HUES64 (cell line): ENCODE results near the gene ZNF831.

Experiments
- H3K27ac ChIP-seq: 2 replicates; pipeline ENCODE4 v1.7.0; 2013; ENCODE audit warnings: low read depth, low read length, inconsistent platforms
- H3K27me3 ChIP-seq: 2 replicates; pipeline ENCODE4 v1.6.1; 2013; ENCODE audit warnings: mild to moderate bottlenecking, low read length; ENCODE audit not compliant: insufficient read depth
- H3K36me3 ChIP-seq: 2 replicates; pipeline ENCODE4 v1.6.1; 2013; ENCODE audit warnings: mild to moderate bottlenecking, low read length; ENCODE audit not compliant: insufficient read depth
- H3K4me1 ChIP-seq: 2 replicates; pipeline ENCODE4 v1.6.1; 2013; ENCODE audit warnings: mild to moderate bottlenecking, low read length, moderate library complexity; ENCODE audit not compliant: insufficient read depth
- H3K4me3 ChIP-seq: 2 replicates; pipeline ENCODE4 v1.5.1; 2013; ENCODE audit warnings: mild to moderate bottlenecking, low read length, moderate library complexity
- H3K9ac ChIP-seq: 2 replicates; pipeline ENCODE4 v1.6.1; 2013; ENCODE audit warnings: mild to moderate bottlenecking, low read depth, low read length
- H3K9me3 ChIP-seq: 2 replicates; pipeline ENCODE4 v1.6.1; 2013; ENCODE audit warnings: low read depth, low read length; ENCODE audit not compliant: insufficient read depth
- WGBS: fragments of 150-250, 120-280 bp; methylation state at CpG from one replicate; pipeline ENCODE4 v1.1.7; 2013; ENCODE audit warnings: missing lambda C conversion rate; 5-methylcytosine and 5-hydroxymethylcytosine counted together

The ZNF831 gene

DNA sequence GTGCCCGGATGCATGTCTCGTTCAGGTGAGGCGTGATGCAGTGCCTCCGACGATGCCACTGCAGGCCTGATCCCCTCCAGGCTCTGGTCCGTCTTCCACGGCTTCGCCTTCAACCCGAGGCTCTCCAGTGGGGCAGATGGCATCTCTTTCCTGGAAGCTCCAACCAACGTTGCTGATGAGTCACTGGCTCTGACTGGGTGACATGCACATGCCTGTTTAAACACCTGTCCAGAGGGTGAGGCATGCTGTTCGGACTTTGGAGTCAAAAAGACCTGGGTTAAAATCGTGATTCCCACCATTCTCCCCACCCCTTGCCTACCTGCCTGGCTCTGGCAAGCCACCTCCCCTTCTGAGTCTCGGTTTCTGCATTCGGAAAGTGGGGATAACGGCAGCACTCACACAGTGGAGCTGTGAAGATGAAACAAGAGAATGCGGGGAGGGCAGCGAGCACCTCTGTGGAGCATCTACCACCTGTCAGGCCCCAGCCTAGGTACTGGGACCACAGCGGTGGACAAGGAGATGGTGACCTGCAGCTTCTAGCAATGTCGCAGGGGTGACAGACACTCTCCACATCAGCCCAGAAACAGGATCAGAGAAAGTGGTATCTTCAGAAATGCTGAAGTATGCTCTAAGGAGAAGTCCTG is 128.2 kb downstream of the ZNF831 start:
- Histone ChIP-seq H3K9ac (no peak overlapping the region), H3K9me3 (no peaks in the 10 kb centered on the region), H3K4me1 (no peaks in the 10 kb centered on the region), H3K36me3 (no peaks in the 10 kb centered on the region), H3K27me3 (peaks cover 14% of the 10 kb centered on the region; the same call in 1 of the 2 replicates), H3K4me3 (no peak overlapping the region), H3K27ac (no peak overlapping the region)
- WGBS: 94% methylated on average over 19 of the region's 19 CpGs

DNA sequence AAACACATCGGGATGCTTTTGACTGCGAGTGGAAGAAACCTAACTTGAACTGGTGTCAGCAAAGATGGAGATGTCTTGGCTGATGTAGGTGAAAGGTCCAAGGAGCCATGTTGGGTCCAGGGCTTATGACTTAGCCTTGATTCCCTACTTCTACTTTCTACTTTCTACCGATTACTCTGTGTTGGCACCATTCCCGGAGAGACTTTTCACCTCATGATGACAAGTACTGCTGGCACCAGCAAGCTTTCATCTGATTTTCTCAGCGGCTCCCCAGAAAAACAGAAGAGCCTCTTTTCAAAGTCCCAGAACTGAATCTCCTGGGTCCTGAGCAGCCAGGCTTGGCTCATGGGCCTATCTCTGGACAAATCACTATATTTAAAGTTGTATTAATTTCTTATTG is 131.9 kb downstream of the ZNF831 start:
- H3K27me3 ChIP-seq: peaks cover 37% of the 10 kb centered on the region
- 94% methylated on average over 5 of the region's 5 CpGs for WGBS

DNA sequence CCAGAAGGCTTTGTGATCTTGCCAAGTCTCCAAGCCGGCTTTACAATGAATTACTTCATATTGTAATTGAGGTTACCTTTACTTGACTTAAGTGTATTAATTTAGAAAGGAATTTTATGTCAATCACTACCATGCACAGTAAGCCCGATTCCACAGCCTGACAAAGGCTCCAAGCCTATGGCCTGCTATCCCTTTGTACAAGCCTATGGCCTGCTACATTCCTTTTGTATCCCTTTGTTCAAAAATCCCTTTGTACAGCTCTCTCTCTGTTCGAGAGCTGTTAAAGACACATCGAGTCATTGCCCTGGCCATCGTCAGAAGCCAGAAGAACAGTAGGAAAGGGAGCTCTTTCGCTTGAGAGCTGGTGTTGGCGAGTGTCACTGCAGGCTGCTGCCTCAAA is 134.1 kb downstream of the ZNF831 start:
- no peak overlapping the region for H3K27ac ChIP-seq
- no peaks in the 10 kb centered on the region for H3K9me3 ChIP-seq
- no peak overlapping the region for H3K9ac ChIP-seq
- no peaks in the 10 kb centered on the region for H3K36me3 ChIP-seq
- H3K4me1 ChIP-seq: no peaks in the 10 kb centered on the region
- WGBS: 91% methylated on average over 6 of the region's 7 CpGs
- H3K27me3 ChIP-seq: peaks cover 59% of the 10 kb centered on the region
- no peak overlapping the region for H3K4me3 ChIP-seq

More for the DNA sequence above, 131.9 kb downstream of the ZNF831 start:
- no peak overlapping the region for H3K4me3 ChIP-seq
- no peaks in the 10 kb centered on the region for H3K9me3 ChIP-seq
- no peak overlapping the region for H3K27ac ChIP-seq
- no peaks in the 10 kb centered on the region for H3K36me3 ChIP-seq
- H3K9ac ChIP-seq: no peak overlapping the region
- H3K4me1 ChIP-seq: no peaks in the 10 kb centered on the region

DNA sequence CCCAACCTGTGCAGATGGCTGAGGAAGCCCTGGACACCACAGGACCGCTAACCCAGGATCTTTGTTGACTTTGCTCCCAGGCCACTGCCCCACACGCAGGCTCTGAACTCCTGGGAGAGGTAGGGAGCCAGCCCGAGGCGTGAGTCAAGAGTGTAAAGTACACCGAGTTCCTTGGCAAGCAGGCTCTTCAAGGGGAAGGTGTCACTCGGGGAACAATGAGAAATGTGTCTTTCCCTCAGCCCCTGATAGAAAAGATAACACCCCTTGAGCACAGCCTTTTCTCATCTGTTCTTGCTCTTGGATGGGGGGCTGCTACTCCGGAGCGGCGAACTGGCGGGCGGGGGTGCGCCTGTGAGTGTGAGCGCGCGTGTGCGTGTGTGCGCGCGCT is 136.3 kb downstream of the ZNF831 start:
- no peak overlapping the region for H3K9ac ChIP-seq
- peak overlapping the region; percentile 12; the same call in 1 of the 2 replicates for H3K4me3 ChIP-seq
- H3K36me3 ChIP-seq: no peaks in the 10 kb centered on the region
- H3K9me3 ChIP-seq: no peaks in the 10 kb centered on the region
- no peaks in the 10 kb centered on the region for H3K4me1 ChIP-seq
- 19% methylated on average over 17 of the region's 19 CpGs for WGBS
- H3K27me3 ChIP-seq: peaks cover 77% of the 10 kb centered on the region
- no peak overlapping the region for H3K27ac ChIP-seq

DNA sequence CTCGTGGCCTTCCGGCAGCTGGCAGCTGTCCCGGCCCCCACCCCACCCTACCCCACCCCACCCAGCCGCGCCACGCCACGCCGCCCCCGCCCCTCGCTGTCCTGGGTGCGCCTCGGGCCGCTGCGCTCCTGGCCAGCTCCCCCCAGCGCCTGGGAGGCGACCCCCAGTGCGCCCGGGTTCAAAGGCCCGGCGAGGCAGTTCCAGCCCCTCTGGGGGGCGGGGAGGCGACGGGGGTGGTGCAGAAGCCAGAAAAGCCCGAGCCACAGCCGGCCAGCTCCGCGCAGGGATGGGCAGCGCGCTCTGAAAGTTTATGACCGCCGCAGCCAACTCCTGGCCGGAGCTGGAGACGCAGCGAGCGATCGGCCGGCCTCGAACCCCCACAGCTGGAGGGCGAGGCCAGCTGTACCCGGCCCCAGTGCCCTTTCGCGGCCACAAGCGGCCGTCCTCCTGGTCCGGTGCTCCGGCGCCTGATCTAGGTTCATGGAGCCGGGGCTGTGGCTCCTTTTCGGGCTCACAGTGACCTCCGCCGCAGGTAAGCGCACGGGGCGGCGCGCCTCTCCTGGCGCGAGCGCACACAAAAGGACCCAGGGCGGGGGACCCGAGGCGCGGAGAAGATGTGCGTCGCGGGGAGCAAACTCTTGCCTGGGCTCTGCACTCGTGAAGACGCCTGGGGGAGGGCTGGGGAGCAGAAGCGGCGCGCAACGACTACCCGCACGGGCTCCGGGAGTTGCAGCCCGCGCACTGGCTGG is 136.9 kb downstream of the ZNF831 start, which contains the start of gene EDN3:
Gene EDN3, plus strand, starts transcription at position 279 of the 749 bp plus-strand sequence. Its CDS starts 202 bp downstream, at position 481.
- WGBS: 2% methylated on average over 74 of the region's 77 CpGs
- peak within 1 kb of the TSS; percentile 56; the same call in 1 of the 2 replicates for H3K9ac ChIP-seq
- no peak within 1 kb of the TSS for H3K27ac ChIP-seq
- H3K4me3 ChIP-seq: peak within 1 kb of the TSS; percentile 57
- H3K9me3 ChIP-seq: no peaks in the 10 kb centered on the region
- H3K36me3 ChIP-seq: no peaks in the 10 kb centered on the region
- H3K27me3 ChIP-seq: peaks cover 77% of the 10 kb centered on the region
- no peaks in the 10 kb centered on the region for H3K4me1 ChIP-seq

DNA sequence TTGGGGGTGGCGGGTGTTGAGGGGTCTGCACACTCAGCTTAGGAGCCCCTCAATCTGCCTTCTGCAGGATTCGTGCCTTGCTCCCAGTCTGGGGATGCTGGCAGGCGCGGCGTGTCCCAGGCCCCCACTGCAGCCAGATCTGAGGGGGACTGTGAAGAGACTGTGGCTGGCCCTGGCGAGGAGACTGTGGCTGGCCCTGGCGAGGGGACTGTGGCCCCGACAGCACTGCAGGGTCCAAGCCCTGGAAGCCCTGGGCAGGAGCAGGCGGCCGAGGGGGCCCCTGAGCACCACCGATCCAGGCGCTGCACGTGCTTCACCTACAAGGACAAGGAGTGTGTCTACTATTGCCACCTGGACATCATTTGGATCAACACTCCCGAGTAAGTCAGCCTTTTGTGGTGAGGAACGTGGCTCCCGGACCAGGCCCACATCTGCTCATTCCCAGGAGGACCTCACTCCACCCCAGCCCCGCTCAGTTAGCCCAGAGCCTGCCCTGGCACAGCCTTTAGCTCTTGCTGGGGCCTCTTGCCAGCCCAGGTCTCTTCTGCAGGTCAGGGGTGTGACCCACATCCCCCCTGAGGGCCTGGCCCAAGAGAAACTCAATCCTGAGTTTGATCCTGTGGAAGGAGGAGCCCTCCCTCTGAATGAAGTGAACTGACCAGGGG is 137.9 kb downstream of the ZNF831 start:
- Histone ChIP-seq H3K4me3 (no peak overlapping the region), H3K4me1 (no peaks in the 10 kb centered on the region), H3K27ac (no peak overlapping the region), H3K36me3 (no peaks in the 10 kb centered on the region), H3K27me3 (peaks cover 73% of the 10 kb centered on the region), H3K9me3 (no peaks in the 10 kb centered on the region), H3K9ac (no peak overlapping the region)
- WGBS: 91% methylated on average over 17 of the region's 17 CpGs

DNA sequence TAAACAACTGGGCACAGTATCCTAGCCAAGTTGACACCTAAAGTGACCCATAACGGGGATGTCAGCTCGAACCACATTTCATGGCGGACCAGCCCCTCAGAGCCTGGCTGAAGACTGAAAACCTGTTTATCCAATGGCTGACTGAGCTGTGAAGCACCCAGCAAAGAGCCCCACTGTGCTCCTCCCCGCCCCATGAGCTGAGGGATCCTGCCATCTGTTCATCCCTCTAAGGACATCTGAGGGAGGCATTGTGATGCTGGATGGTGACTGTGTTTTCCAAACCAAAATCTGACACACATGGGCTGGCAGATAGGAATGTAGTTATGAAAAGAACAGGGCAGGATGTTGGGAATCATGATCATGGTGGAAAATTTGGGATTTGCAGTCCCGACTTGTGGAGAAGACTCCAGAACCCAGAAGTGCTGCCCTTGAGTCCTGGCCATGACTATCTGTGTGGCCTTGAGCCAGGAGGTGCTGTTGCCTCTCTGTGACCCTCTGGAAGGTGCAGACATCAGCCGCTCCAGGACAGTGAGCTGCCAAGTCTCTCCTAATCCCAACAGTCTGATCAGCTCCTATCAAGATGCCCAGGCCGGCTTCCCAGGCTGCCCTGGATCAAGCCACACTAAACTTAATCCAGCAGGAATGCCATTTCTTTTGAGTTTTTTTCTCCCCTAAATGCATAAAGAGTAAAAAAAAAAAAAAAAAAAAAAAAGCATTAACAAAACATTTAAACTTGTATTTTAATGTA is 142.5 kb downstream of the ZNF831 start:
- no peak overlapping the region for H3K9ac ChIP-seq
- no peaks in the 10 kb centered on the region for H3K36me3 ChIP-seq
- peaks cover 35% of the 10 kb centered on the region for H3K27me3 ChIP-seq
- no peaks in the 10 kb centered on the region for H3K9me3 ChIP-seq
- WGBS: 93% methylated on average over 7 of the region's 7 CpGs
- no peak overlapping the region for H3K4me3 ChIP-seq
- no peak overlapping the region for H3K27ac ChIP-seq
- H3K4me1 ChIP-seq: no peaks in the 10 kb centered on the region

DNA sequence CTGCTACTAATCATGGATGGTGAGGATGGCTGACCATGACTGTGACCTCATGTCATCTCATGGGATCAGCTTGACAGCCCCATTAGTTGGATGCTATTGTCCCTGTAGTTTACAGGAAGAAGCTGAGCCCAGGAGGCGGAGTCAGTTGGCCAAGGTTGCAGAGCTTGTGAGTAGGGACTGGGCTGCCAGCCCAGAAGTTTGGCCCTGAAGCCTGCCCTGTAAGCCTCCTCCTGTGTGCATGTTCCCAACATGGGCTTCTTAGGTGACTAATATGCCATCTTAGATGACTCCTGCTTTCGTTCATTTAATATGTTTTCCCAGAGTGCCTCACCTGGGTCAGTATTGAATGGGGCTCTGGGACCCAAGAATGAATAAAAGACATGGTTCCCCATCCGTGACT is 143.6 kb downstream of the ZNF831 start:
- WGBS: 93% methylated on average over 3 of the region's 3 CpGs
- no peak overlapping the region for H3K27ac ChIP-seq

More for the DNA sequence above, 143.6 kb downstream of the ZNF831 start:
- Histone ChIP-seq H3K36me3 (no peaks in the 10 kb centered on the region), H3K27me3 (peaks cover 23% of the 10 kb centered on the region), H3K4me1 (no peaks in the 10 kb centered on the region), H3K9ac (no peak overlapping the region), H3K9me3 (no peaks in the 10 kb centered on the region), H3K4me3 (no peak overlapping the region)
